ENCODE measurements around the gene PTH2. TPM values are rescaled to one million over a fixed set of nuclear protein-coding genes. Genes with fewer than 3 reads are reported as not detected.

Gene PTH2
- total and polyA plus RNA-seq, 10 of the 15 experiments (the other 5 are each of a cell fraction or from before 2014, with no cell fraction given): not detected

DNA sequence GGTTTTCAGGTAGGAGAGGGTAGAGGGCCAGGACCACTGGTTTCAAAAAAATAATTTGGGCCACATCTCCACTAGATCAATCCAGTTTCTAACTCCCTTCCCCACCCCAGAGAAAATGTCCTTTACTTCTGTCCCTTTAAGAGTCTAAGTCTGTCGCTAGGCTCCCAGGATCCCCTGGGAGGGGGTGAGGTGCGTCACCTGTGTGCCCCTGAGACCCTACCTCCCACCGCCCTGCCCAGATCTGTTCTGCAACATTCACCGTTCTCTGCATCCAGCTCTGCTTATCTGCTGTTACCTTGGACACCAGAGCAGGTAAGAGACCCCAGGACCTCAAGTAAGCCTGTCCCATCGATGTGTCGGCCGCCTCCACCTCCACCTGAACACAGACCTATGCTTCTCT lies 1.9 kb upstream of the PTH2 start, which contains the start of gene GFY:
TSS of gene GFY (plus strand) at position 211 of the 400 bp plus-strand sequence. CDS start 1,043 bp downstream, outside the sequence.
- intact Hi-C loops (cut with micrococcal nuclease; ENCODE audit: unreplicated experiment) (no loop called here), in situ Hi-C loops (cut with MboI) (no loop called here)
- CTCF ChIA-PET: interaction anchor here (1.2 to 3.3 kb wide), 4 partner anchors 8 to 34 kb away, joined by 3 to 17 read pairs (median 4); no protein-coding TSS in a partner anchor
- no peak for TF ChIP-seq SPI1 (IDR thresholded peaks at IDR 0.05; ENCODE audit: borderline replicate concordance, insufficient read depth, low read depth, low read length)
- TF ChIP-seq MYB (IDR thresholded peaks at IDR 0.05; ENCODE audit: borderline replicate concordance, low read depth, low read length): no peak
- no peak for TF ChIP-seq CBFB (IDR thresholded peaks at IDR 0.05; ENCODE audit: low read depth)
- no peak for TF ChIP-seq PAX8 (IDR thresholded peaks at IDR 0.05)
- TF ChIP-seq, protein P1, sequence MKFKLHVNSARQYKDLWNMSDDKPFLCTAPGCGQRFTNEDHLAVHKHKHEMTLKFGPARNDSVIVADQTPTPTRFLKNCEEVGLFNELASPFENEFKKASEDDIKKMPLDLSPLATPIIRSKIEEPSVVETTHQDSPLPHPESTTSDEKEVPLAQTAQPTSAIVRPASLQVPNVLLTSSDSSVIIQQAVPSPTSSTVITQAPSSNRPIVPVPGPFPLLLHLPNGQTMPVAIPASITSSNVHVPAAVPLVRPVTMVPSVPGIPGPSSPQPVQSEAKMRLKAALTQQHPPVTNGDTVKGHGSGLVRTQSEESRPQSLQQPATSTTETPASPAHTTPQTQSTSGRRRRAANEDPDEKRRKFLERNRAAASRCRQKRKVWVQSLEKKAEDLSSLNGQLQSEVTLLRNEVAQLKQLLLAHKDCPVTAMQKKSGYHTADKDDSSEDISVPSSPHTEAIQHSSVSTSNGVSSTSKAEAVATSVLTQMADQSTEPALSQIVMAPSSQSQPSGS (IDR thresholded peaks at IDR 0.05; ENCODE audit: low read length): no peak
- TF ChIP-seq SREBF2 (IDR thresholded peaks at IDR 0.05; ENCODE audit: low read length): no peak
- TF ChIP-seq NBN (IDR thresholded peaks at IDR 0.05): no peak
- no peak for TF ChIP-seq HCFC1 (IDR thresholded peaks at IDR 0.05; ENCODE audit: low read length)
- TF ChIP-seq DPF2 (IDR thresholded peaks at IDR 0.05): no peak
- no peak for TF ChIP-seq NR2C1 (IDR thresholded peaks at IDR 0.05)
- no peak for TF ChIP-seq POLR2AphosphoS5 (IDR thresholded peaks at IDR 0.05; ENCODE audit: low read length)
- TF ChIP-seq, protein P2, sequence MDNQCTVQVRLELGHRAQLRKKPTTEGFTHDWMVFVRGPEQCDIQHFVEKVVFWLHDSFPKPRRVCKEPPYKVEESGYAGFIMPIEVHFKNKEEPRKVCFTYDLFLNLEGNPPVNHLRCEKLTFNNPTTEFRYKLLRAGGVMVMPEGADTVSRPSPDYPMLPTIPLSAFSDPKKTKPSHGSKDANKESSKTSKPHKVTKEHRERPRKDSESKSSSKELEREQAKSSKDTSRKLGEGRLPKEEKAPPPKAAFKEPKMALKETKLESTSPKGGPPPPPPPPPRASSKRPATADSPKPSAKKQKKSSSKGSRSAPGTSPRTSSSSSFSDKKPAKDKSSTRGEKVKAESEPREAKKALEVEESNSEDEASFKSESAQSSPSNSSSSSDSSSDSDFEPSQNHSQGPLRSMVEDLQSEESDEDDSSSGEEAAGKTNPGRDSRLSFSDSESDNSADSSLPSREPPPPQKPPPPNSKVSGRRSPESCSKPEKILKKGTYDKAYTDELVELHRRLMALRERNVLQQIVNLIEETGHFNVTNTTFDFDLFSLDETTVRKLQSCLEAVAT (IDR thresholded peaks at IDR 0.05): no peak
- TF ChIP-seq HDAC2 (IDR thresholded peaks at IDR 0.05): no peak
- 8% methylated on average over 7 of the region's 7 CpGs for WGBS (ENCODE audit: insufficient coverage, insufficient replicate concordance, low lambda C conversion rate, missing lambda C conversion rate)
- no peak for ATAC-seq
- Histone ChIP-seq H3K27me3 (replicated peaks in 1 of 2; ENCODE audit: control insufficient read depth in 2 of 2, insufficient read depth in 2 of 2, low read length in 1 of 2) (peaks cover 24 to 47% of the 10 kb centered on the region in 2 experiments), H3K36me3 (ENCODE audit: control insufficient read depth in 2 of 2, insufficient read depth in 2 of 2, low read length in 1 of 2) (no peaks in the 10 kb centered on the region), H3K4me1 (ENCODE audit: control insufficient read depth, insufficient read depth, low read length) (peaks cover 4% of the 10 kb centered on the region), H4K20me1 (ENCODE audit: control insufficient read depth, insufficient read depth) (no peaks in the 10 kb centered on the region), H3K79me2 (ENCODE audit: control insufficient read depth, insufficient read depth, low read length) (no peaks in the 10 kb centered on the region), H2AFZ (ENCODE audit: control insufficient read depth, low read depth, low read length) (no peak within 1 kb of the TSS), H3K4me3 (no peak within 1 kb of the TSS), H3K9me3 (replicated peaks; ENCODE audit: control insufficient read depth, insufficient read depth, low read length) (no peaks in the 10 kb centered on the region), H3K4me2 (ENCODE audit: control insufficient read depth, insufficient read depth) (no peak within 1 kb of the TSS), H3K27ac (ENCODE audit: control insufficient read depth, insufficient read depth) (no peak within 1 kb of the TSS), H3K9ac (ENCODE audit: control insufficient read depth, insufficient read depth, low read length) (no peak within 1 kb of the TSS)
- RAD21 ChIA-PET (ENCODE audit: unreplicated experiment): interaction anchor here (0.6 kb wide), 1 partner anchor 972 kb away, joined by 4 read pairs; no protein-coding TSS in a partner anchor
- SMC1A ChIA-PET (ENCODE audit: uncharacterized antibody, unreplicated experiment): interaction anchor here (0.9 to 2.1 kb wide), 5 partner anchors 10 to 116 kb away, joined by 3 to 7 read pairs (median 4); no protein-coding TSS in a partner anchor
- DNase-seq (ENCODE audit: low read depth, low spot score): no peak
- FAIRE-seq: no peak
- POLR2A ChIA-PET: interaction anchor here (0.7 kb wide), 1 partner anchor 30 kb away, joined by 3 read pairs; no protein-coding TSS in a partner anchor
- no TSS peak for BruUV-seq (replicated peaks)

Measured in GM12878 (cell line).